ENCODE results near the gene TACSTD2. TPM values are rescaled to one million over a fixed set of nuclear protein-coding genes. Genes with fewer than 3 reads are reported as not detected.

Gene TACSTD2
- total and polyA plus RNA-seq, 2 donors (not counting 1 experiment from before 2014, with no cell fraction given) = not detected

DNA sequence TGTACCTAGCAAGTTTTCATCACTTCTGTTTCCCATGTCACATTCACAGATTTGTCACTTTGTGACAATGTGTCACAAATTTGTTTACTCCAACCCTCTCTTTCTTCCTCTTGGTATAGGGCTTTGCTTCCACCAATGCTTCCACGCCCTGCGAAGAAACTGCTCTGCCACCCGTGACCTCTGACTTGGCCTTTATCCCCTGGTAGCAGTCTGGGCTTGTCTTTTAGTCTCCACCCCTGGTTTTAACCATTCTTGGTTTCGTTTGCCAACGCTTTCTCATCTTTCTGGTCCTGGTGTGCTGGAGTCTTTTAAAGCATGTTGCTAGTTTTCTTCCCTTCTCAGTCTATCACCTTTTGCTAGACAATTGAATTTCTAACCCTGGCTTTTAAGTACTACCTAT lies 8.1 kb downstream of the TACSTD2 start:
- no peak overlapping the region for H3K4me3 Mint-ChIP-seq
- TF ChIP-seq CTCF (IDR thresholded peaks at IDR 0.05) (no peak), EZH2 (IDR thresholded peaks at IDR 0.05; ENCODE audit: borderline replicate concordance, insufficient read depth, low read depth, low read length, poor library complexity, severe bottlenecking) (no peak)
- no peak for ATAC-seq (ENCODE audit: low read depth)
- H3K4me3 ChIP-seq (ENCODE audit: control extremely low read depth in 1 of 5, extremely low read depth in 1 of 5, insufficient read depth in 1 of 5, low read depth in 2 of 5, low read length in 4 of 5) = no peak overlapping the region
- no peak overlapping the region for H3K9ac ChIP-seq (ENCODE audit: low read length)
- ChIA-PET CTCF (no interaction called here), POLR2A (no interaction called here)
- no peak overlapping the region for H3K4me2 ChIP-seq (replicated peaks; ENCODE audit: low read depth, low read length, poor library complexity, severe bottlenecking)
- H2AFZ ChIP-seq (ENCODE audit: insufficient read depth, low read depth, low read length, poor library complexity, severe bottlenecking) = no peak overlapping the region
- no peaks in the 10 kb centered on the region for H3K79me2 ChIP-seq (ENCODE audit: control insufficient read depth, insufficient read depth, low read length)
- H3K27me3 Mint-ChIP-seq = peaks cover 57% of the 10 kb centered on the region
- 90% methylated on average over 4 of the region's 5 CpGs for WGBS (ENCODE audit: insufficient coverage)
- H3K36me3 ChIP-seq (replicated peaks in 1 of 2; ENCODE audit: control extremely low read depth in 1 of 2, control insufficient read depth in 1 of 2, extremely low read depth in 1 of 2, insufficient read depth in 2 of 2, low read length in 1 of 2) = no peaks in the 10 kb centered on the region
- H3K27ac Mint-ChIP-seq = no peak overlapping the region
- no peaks in the 10 kb centered on the region for H3K9me3 Mint-ChIP-seq (ENCODE audit: insufficient read depth)
- no peak overlapping the region for H3K27ac ChIP-seq (ENCODE audit: low read length in 2 of 2)
- no peak for DNase-seq
- no peaks in the 10 kb centered on the region for H3K9me3 ChIP-seq (ENCODE audit: control extremely low read depth in 1 of 3, control insufficient read depth in 2 of 3, insufficient read depth in 1 of 3, low read length in 2 of 3)
- H3K4me1 ChIP-seq (ENCODE audit: control insufficient read depth in 2 of 2, insufficient read depth in 2 of 2, low read length in 2 of 2) = no peaks in the 10 kb centered on the region
- peaks cover 5% of the 10 kb centered on the region for H3K4me1 Mint-ChIP-seq
- no peaks in the 10 kb centered on the region for H4K20me1 ChIP-seq (ENCODE audit: control insufficient read depth, insufficient read depth, low read length, poor library complexity, severe bottlenecking)
- H3K27me3 ChIP-seq (replicated peaks in 1 of 4; ENCODE audit: control extremely low read depth in 1 of 4, control insufficient read depth in 3 of 4, insufficient read depth in 4 of 4, low read length in 3 of 4) = peaks cover 0 to 23% (median 21%) of the 10 kb centered on the region in 4 experiments
- intact Hi-C loops (cut with micrococcal nuclease) = no loop called here

DNA sequence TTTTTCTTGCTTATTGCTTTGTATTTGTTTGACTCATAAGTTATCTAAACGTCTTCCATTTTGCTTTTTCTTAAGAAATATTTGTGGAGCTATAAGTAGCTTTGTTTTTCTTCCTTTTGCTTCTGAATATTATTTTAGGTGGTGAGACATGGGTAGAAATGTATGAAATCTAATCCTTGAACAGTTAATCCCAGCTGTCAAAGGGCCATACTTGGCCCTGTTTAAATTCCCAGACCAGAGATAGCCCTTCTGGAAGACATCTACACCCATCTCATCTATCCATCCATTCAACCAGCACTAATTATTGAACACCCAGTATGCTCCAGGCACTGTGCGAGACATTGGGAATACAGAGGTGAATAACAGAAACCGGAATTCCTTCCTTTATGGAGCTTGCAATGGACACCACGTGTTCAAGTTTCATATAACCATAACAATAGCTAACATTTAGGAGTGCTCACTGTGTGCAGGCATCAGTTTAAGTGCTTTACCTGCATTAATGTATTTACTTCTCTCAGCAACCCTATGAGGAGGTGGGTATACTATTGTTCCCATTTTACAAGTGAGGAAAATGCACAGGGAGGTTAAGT lies 8.7 kb downstream of the TACSTD2 start:
- H2AFZ ChIP-seq (ENCODE audit: insufficient read depth, low read depth, low read length, poor library complexity, severe bottlenecking) = no peak overlapping the region
- Mint-ChIP-seq H3K9me3 (ENCODE audit: insufficient read depth) (no peaks in the 10 kb centered on the region), H3K4me3 (no peak overlapping the region), H3K27me3 (peaks cover 54% of the 10 kb centered on the region), H3K27ac (no peak overlapping the region), H3K4me1 (no peaks in the 10 kb centered on the region)
- H3K4me1 ChIP-seq (ENCODE audit: control insufficient read depth in 2 of 2, insufficient read depth in 2 of 2, low read length in 2 of 2) = no peaks in the 10 kb centered on the region
- ChIA-PET POLR2A (no interaction called here), CTCF (no interaction called here)
- H4K20me1 ChIP-seq (ENCODE audit: control insufficient read depth, insufficient read depth, low read length, poor library complexity, severe bottlenecking) = no peaks in the 10 kb centered on the region
- DNase-seq = no peak
- ATAC-seq (ENCODE audit: low read depth) = no peak
- no CpG with 5 or more reads among the region's 4 CpGs for WGBS (ENCODE audit: insufficient coverage)
- H3K27me3 ChIP-seq (replicated peaks in 1 of 4; ENCODE audit: control extremely low read depth in 1 of 4, control insufficient read depth in 3 of 4, insufficient read depth in 4 of 4, low read length in 3 of 4) = peaks cover 0 to 19% (median 16%) of the 10 kb centered on the region in 4 experiments
- H3K4me3 ChIP-seq (ENCODE audit: control extremely low read depth in 1 of 5, extremely low read depth in 1 of 5, insufficient read depth in 1 of 5, low read depth in 2 of 5, low read length in 4 of 5) = no peak overlapping the region
- no peak overlapping the region for H3K9ac ChIP-seq (ENCODE audit: low read length)
- H3K9me3 ChIP-seq (ENCODE audit: control extremely low read depth in 1 of 3, control insufficient read depth in 2 of 3, insufficient read depth in 1 of 3, low read length in 2 of 3) = no peaks in the 10 kb centered on the region
- H3K4me2 ChIP-seq (replicated peaks; ENCODE audit: low read depth, low read length, poor library complexity, severe bottlenecking) = no peak overlapping the region
- H3K36me3 ChIP-seq (replicated peaks in 1 of 2; ENCODE audit: control extremely low read depth in 1 of 2, control insufficient read depth in 1 of 2, extremely low read depth in 1 of 2, insufficient read depth in 2 of 2, low read length in 1 of 2) = no peaks in the 10 kb centered on the region
- H3K79me2 ChIP-seq (ENCODE audit: control insufficient read depth, insufficient read depth, low read length) = no peaks in the 10 kb centered on the region
- TF ChIP-seq CTCF (IDR thresholded peaks at IDR 0.05) (no peak), EZH2 (IDR thresholded peaks at IDR 0.05; ENCODE audit: borderline replicate concordance, insufficient read depth, low read depth, low read length, poor library complexity, severe bottlenecking) (no peak)
- H3K27ac ChIP-seq (ENCODE audit: low read length in 2 of 2) = no peak overlapping the region
- intact Hi-C loops (cut with micrococcal nuclease) = no loop called here
